HG03159 (cell line): Measurements from ENCODE around the gene DAGLB.
"Not testable (repeated sequence)": the region's sequence is repeated elsewhere in the genome, so short reads cannot be mapped to it uniquely, and the experiment has no call there.

Experiments
- ATAC-seq: cut with Tn5 transposase; IDR thresholded peaks from one replicate; pipeline ENCODE4 v1.9.1; 2021; ENCODE audit warnings: mild to moderate bottlenecking, moderate library complexity; ENCODE audit not compliant: unreplicated experiment

The DAGLB gene

DNA sequence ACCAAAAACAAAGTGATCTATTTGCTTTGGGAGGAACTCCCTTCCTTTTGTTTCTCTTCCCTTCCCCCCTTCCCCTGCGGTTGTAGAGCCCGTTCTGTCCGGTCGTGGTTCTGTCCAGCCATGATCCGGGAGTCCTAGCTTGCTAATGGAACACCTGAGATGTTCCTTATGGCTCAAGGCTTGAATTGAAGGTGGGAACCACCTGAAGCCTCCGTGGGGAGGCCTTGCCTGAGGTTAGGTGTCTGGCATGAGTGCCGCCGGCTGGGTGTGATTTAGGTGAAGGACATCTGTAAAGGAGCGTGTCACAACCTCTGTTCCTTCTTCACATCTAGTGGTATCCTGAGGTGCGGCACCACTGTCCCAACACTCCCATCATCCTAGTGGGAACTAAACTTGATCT, 46.2 kb downstream of the DAGLB start:
- ATAC-seq: no peak

DNA sequence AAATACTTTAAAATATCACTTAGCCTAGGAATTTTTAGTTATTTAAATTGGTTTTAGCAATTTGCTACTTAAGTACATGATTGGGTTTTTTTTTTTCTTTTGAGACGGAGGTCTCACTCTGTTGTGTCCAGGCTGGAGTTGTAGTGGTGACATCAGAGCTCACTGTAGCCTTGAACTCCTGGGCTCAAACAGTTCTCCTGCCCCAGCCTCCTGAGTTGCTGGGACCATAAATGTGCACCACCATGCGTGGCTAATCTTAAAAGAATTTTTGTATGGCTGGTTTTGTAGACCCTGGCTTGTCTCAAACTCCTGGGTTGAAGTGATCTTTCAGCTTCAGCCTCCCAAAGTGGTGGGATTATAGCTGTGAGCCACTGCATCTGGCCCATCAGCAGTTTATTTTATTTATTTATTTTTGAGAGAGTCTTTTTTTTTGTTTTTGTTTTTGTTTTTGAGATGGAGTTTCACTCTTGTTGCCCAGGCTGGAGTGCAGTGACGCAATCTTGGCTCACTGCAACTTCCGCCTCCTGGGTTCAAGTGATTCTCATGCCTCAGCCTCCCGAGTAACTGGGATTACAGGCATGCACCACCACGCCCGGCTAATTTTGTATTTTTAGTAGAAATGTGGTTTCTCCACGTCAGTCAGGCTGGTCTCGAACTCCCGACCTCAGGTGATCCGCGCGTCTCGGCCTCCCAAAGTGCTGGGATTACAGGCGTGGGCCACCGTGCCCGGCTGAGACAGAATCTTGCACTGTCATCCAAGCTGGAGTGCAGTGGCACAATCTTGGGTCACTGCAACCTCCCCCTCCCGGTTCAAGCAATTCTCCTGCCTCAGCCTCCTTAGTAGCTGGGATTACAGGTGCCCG, 47.3 kb downstream of the DAGLB start:
- not testable (repeated sequence) for ATAC-seq

DNA sequence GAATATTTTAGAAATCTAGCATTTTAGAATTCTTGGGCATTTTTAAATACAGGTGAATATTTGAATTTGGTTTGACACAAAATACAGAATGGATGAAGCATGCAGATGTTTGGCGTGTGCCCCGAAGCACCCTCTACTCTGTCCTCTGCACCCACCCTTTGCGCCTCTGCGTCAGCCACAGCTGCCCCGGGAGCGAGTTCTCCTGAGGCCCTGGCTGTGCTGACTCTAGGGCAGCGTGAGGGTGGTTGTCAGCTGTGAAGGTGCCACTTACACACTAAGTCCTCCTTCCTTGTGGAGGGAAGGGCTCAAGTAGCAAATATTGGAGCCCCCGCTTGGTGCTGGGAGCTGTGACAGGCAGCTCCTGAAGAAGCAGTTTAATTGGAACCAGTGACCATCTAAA, 48.4 kb downstream of the DAGLB start:
- ATAC-seq: no peak

DNA sequence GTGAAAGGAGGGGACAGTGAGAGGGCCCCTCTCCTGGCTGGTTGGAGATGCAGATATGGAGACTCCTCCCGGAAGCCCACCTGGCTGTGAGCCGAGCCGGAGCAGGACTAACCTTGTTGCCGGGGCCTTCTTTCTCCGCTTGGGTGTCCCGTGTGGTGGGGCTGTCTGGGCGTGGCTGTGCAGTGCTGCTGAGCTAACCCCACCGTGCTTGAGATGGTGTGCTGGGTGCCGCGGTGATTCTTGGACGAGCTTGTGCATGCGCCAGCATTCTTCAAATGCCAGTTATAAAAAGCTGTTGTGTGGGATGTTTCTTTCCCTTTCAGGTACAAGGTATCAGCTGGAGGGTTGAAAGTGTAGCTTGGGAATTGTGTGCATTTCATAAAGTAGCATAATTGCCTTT, 48.8 kb downstream of the DAGLB start:
- no peak for ATAC-seq

DNA sequence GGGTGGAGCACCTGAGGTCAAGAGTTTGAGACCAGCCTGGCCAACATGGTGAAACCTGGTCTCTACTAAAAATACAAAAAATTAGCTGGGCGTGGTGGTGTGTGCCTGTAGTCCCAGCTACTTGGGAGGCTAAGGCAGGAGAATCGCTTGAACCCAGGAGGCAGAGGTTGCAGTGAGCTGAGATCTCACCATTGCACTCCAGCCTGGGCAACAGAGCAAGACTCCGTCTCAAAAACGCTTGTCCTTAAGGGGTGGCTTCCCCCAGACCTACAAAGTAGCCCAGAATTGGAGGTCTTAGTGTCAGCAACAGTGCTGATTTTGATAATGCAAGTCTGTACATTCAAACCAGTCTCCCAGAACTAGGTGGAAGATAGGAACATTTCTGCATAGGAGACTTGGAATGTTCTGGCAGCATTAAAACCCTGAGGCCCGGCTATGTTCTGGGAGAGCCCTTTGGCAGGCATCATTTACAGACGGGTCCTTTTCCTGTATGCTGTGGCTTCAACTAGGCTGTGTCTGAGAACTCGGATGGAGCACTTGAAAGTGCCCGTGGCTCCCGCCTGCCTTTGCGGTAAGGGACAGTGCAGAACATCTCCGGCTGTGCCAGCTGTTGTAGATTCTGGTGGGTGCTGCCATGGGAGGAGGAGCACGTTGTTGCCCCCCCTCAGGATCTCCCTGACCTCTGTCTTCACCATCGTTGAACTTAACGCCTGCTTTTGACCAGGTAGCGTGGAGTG, 49.8 kb downstream of the DAGLB start:
- not testable (repeated sequence) for ATAC-seq

DNA sequence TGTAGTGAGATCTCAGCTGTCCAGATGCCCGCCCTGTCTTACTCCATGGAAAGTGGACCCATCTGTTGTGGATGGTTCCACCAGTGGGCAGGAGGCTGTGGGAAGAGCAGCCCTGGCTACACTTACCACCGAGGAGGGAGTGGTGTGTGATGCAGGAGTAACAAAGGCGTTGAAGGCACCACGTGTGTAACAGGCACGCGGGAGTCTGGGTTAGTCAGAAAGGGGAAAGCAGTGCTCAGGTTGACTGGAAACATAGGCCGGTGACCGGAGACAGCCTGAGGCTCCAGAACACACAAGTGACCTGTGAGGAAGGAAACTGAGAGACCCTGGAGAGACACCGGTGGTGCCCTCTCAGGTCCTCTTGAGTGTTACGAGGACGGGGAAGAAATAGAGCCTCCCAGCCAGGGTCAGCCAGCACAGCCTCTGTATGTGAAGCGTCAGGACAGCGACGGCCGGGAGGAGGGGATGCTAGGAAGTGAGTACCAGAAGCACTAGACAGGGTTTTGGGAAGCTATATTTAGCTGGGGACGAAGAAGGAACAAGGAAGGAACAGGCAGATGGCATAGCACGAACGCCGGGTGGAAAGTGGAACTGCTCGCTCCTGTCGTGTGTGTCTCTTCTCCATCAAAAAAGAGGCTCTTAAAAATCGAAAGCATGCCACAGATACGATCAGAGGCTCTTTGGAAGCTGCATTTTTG, 51.7 kb downstream of the DAGLB start:
- no peak for ATAC-seq

DNA sequence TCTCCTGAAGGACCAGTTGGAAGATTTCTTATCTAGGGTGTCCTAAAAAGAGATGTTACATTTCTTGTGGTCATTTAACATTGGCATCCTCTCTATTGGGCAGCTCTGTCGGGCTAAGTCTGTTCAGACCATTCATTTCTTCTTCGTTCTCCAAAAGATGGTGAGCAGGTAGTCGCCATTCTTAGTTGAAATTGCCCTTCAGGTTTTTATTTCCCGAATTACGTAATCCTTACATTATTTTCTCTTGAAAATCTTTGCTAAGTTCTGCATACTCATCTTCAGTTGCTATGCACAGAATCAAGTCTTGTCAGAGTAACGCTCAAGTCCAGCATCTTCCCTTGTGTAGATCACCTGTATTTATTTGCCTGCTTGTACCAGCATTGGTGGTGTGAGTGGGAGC, 53.6 kb downstream of the DAGLB start:
- ATAC-seq: no peak

DNA sequence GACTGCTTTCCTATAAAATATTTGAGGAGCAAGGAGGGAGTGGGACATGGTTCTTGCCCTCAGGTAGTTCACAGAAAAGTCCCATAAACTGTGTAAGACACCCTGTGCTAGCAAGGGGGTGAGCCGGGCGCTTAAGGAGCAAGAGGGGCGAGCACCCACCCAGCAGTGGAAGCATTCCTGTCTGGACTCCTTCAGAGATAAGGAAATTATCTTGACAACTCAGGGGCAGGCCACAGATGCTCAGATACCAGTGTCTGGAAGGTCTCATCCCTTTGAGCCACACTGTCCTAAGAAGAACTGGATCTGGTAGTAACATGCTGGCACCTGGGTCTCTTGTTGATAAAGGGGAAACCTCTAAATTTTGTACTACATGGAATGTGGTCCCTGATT, 54.1 kb downstream of the DAGLB start:
- ATAC-seq: no peak

DNA sequence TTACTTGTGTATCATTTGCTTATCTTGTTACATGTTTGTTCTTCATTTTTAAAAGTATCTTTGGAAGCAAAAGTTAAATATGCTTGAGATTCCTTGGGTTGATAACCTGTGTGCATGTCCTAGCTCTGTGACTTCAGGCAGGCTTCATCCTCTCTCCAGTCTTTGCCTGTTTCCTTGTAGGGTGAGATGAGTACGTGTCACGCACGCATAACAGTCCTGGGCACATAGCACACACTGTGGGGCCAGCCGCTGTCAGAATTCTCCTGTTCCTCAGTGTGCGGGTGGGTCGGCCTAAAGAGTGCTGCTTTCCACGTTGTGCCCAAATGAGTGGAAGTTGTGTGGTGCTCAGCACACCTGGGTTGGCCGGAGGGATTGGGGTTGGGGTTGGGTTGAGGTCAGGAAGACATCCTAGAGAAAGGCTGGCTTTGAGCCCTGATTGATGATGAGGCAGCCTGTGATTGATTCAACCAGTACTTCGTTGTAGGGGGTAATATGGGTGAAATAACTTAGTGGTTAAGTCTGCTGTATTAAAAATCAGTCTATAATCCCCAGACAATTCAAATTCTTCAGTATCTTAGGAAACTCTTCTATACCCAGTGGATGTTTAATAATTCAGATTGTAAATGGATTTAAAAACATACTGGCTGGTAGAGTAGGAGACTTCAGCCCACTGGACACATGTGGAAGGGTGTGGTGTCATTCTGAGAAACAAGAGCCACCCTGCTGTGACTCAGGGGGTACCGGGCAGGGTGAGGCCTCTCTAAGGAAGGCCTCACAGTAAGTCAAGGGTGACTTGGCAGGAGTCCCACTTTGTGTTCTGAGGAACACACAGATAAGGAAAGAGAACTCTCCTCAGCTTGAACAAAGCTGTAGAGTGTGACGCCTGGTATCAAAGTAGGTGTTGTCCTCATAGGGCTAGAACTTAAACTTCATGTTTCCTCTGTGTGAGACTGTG, 54.8 kb downstream of the DAGLB start:
- ATAC-seq: no peak

DNA sequence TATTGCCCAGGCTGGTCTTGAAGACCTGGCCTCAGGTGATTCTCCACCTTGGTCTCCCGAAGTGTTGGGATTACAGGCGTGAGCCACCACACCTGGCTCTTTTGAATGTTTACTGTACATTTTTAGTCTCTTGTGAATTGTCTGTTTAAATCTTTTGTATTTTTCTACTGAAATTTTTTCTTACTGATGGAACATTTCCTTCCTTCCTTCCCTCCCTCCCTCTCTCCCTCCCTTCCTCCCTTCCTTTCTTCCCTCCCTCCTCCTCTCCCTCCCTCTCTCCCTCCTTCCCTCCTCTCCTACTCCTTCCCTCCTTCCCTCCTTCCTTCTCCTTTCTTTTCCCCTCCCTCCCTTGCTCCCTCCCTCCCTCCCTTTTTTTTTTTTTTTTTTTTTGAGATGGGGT, 58.0 kb downstream of the DAGLB start:
- no peak for ATAC-seq

DNA sequence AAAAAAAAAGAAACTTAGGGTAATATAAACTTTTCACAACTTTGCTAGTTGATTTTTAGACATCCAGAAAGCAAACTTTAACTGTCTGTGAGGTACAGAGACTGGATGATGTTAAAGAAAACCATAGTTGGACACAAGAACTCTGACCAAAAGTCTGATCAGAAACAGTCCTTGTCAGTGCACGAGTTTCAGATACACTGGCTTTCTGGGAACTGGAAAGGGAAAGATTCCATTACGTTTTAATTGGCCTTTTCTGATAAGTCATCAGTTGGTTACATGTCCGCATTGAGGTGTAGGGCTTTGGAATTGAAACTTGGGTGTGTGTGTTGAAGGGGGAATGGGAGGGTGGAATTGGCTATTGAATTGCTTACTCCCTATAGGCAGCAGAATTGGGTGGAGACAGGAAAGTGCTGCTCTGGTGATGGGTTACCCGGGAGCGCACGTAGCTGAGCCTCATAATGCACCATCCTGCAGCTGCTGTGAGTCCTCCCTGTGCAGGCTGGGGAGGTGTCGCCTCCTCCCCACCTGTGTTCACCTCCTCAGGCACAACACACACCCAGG, 59.9 kb downstream of the DAGLB start:
- no peak for ATAC-seq

DNA sequence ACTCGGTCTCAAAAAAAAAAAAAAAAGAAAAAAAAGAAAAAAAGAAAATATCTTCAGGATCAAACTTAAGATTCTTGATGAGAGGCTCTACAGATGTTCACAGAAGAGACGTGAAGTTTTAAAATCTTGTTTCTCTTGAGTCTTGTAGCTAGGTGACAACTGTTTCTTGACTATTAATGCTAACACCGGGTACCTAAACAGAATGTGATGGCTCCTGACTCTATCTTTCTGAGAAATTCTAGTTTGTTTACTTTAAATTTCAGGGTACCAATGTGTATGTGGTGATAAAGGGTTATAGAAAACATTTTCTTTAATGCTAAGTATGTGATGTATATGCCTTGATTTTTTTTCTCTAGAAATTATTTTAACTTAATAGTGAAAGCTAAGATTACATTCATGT, 61.0 kb downstream of the DAGLB start:
- no peak for ATAC-seq

DNA sequence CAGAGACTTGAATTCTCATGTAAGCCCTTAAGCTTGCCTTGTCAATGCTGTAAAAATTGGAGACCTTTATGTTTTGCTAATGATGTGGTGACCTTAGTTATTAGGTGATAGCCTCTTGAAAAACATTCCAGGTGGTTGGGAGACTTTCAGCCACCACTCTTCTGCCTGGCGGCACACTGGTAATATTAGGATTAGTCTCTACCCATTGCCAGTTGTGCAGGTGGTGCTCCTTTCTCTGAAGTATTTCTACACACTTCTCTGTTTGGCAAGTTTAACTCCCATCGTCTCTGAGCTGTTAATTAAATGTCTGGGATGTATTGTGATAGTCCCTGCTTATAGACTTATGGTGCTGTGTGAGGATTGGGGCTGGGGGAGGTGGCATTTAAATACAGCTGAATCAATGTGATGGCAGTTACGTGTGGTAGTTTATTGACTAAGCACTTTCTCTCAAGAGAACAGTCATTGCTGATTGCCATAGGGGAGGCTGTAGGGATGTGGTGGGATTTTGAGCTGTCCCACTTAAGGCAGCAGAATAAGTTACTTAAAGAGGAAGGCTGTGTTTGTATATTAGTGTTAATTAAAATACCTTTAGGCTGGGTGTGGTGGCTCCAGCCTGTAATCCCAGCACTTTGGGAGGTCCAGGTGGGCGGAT, 61.7 kb downstream of the DAGLB start:
- ATAC-seq: no peak

DNA sequence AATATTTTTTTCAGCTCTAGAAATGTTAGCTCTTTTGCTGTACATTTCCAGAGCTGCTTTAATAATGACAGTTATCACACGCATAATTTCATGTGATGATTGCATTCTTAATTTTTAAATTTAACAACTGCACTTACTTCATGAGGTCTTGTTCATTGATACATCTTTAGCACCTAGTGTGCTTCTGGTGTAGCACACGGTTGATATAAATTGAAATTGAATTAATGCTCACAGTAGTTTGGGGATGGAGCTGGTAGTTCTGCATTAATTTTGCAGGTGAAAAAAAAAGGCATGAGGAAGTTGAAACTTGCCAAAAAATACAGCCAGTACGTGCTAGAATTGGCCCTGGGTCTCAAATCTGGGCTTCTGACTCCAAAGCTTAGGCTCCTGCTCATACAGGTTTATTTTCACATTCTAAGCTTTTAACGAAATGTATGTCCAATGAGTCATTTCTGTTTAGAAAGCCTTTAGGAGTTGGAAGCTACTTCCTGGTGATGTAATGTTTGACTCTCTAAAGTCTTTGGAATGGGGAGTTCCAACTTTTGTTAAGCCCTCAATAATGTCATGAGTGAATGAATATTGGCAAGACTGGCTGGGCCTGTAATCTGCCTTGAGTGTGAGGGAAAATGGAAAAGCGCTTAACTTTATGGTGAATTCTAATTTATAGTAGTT, 62.5 kb downstream of the DAGLB start:
- no peak for ATAC-seq

DNA sequence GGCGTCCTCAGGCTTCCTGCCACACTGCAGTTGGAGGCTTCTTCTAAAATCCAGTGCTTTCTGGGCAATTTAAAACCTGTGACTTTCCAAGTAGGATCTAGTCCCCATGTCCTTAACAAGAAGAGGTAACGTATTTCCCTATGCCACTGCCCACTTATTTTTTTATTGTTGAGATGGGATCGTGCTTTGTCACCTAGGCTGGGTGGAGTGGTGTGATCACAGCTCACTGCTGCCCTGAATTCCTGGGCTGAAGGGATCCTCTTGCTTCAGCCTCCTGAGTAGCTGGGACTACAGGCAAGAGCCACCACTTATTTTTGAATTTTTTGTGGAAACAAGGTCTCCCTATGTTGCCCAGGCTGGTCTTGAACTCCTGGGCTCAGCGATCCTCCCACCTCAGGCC, 63.4 kb downstream of the DAGLB start:
- ATAC-seq: no peak

DNA sequence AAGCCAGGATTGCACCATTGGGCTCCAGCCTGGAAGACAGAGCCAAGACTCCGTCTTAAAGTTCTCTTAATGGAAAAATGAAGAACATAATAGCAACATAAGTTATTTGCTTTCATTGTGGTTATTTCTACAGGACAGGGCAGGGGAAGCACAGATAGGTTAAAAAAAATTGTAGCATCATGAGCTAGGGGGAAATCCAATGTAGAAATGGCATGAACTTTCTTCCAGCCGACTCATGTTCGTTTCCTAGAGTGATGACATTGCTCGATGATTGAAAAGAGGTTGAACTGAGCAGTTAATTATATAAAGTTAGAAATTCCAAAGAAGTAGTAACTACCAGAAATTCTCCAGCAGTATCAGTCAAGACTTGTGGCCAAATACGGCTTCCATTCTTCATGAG, 64.9 kb downstream of the DAGLB start:
- ATAC-seq: no peak

DNA sequence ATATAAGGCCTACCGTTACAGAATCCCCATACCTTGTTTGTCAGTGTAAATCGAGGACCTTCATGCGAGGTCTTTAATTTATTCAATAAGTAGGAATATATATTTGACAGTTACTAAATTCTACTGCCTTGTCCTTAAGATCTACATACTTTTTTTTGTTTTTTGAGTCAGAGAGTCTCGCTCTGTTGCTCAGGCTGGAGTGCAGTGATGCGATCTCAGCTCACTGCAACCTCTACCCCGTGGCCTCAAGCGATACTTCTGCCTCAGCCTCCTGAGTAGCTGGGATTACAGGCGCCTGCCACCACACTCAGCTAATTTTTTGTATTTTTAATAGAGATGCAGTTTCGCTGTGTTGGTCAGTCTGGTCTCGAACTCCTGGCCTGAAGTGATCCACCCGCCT, 65.9 kb downstream of the DAGLB start:
- ATAC-seq: not testable (repeated sequence)

DNA sequence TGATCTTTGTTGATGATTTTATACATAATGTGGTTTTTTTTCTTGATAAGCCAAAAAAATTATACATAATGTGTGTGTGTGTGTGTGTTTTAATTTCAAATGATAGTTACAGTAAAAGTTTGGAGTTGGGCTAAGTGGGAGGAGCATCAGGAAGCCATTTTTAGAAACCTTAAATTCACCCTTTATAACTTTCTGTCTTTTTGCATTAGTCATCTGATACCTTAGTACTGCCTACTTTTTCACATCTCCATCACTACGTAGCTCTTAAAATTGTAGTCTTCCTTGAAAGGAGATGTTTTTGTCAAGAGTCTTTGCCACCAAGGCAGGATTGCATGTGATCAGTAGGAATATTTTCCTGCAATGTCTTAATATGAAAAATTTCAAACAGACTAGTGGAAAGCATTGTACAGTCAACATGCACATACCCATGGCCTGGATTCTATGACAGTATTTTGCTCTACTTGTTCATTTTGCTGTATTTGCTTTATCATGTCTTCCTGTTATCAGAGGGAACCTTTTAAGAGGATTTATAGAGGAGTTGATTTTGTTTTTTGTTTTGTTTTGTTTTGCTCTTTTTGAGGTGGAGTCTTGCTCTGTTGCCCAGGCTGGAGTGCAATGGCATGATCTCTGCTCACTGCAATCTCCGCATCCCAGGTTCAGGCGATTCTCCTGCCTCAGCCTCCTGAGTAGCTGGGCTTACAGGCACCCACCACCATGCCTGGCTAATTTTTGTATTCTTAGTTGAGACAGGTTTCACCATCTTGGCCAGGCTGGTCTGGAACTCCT, 67.3 kb downstream of the DAGLB start:
- no peak for ATAC-seq
